Inferior parietal cortex (tissue), 1 donor: ENCODE results near the gene CACNA1B.
"Not testable (repeated sequence)": the region's sequence is repeated elsewhere in the genome, so short reads cannot be mapped to it uniquely, and the experiment has no call there.

Experiments
- DNase-seq: peaks from one replicate; pipeline ENCODE4 v3.0.0-alpha.2; 2016; ENCODE audit errors: extremely low spot score

CACNA1B gene

DNA sequence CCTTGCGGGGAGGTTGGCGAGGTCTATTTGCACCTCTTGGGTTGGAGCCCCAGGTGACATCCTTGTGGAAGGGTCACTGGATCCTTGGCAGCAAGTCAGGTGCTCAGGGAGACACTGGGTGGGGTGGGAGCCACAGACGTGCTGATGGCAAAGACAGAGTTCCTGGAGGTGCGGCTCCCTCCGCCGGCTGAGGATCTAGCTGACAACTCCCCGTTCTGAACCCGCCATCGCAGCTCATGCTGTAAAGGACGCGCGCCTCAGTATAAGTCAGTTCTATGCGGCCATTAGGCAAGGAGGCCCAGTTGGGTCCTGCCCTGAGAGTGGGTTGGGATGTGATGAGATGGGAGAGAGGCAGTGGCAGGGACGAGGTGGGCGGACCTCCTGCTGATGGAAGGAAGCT is 263.4 kb downstream of the CACNA1B start:
- not testable (repeated sequence) for DNase-seq

- not testable (repeated sequence) for DNase-seq
Measured at GRCh38 chr9:138142528-138143244, 265.1 kb downstream of the CACNA1B start.

- not testable (repeated sequence) for DNase-seq
Measured at GRCh38 chr9:138143491-138143890, 265.9 kb downstream of the CACNA1B start.

DNA sequence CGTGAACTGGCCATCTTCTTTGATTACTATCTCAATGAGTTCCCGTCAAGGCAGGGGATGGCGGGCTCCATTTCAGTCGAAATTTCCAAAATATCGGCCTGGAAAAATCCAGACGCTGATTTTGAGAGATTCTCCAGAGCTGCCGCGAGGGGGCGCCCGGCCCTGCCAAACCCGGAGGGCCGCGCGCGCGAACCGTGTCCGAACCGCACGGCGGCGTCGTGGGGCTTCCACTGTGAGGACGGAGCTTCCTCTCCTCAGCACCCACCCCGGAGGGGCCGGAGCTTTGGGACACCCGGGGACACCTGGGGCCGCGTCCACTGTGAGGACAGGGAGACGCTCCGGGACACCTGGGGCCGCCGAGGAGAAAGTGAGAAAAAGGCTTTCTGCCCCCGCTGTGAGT is 270.0 kb downstream of the CACNA1B start:
- not testable (repeated sequence) for DNase-seq

DNA sequence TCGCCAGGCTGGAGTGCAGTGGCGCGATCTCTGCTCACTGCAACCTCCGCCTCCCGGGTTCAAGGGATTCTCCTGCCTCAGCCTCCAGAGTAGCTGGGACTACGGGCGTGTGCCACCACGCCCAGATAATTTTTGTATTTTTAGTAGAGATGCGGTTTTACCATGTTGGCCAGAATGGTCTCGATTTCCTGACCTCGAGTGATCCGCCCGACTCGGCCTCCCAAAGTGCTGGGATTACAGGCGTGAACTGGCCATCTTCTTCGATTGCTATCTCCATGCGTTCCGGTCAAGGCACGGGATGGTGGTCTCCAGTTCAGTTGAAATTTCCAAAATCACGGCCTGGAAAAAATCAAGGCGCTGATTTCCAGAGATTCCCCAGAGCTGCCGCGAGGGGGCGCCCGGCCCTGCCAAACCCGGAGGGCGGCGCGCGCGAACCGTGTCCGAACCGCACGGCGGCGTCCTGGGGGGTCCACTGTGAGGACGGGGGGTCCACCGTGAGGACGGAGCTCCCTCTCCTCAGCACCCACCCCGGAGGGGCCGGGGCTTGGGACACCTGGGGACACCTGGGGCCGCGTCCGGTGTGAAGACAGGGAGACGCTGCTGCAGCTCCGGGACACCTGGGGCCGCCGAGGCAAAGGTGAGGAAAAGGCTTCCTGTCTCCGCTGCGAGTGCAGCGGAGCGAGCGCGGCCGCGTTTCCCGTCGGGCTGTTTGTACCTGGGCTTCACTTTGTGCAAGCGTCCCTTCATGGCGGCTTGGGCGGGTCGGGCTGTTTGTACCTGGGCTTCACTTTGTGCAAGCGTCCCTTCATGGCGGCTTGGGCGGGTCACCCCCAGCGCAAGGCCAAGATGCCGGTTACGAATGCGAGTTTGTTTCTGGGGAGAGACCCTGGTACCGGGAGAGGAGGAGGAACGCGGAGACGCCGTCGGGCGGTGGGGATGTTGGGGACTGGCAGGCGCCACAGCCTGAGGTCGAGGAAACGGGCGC is 272.4 kb downstream of the CACNA1B start:
- not testable (repeated sequence) for DNase-seq

GRCh38 chr9:138155788-138156187 is 278.2 kb downstream of the CACNA1B start:
- DNase-seq, result not testable (repeated sequence)

DNA sequence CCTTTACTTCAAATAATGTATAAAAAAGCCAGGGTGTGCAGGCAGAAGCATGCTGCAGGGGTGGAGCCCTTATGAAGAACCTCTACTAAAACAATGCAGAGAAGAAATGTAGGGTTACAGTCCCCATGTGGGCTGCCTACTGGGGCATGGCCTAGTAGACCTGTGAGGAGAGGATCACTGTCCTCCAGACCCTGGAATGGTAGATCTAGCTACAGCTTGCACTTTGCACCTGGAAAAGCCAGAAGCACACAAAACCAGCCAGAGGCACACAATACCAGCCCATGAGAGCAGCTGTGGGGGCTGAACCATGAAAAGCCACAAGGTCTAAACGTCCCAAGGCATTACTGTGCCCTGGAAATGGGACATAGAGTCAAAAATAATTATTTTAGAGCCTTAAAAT is 289.2 kb downstream of the CACNA1B start:
- not testable (repeated sequence) for DNase-seq
